ENCODE measurements around the gene CCDC187. TPM values are rescaled to one million over a fixed set of nuclear protein-coding genes. Genes with fewer than 3 reads are reported as not detected.

The CCDC187 gene
- total and polyA plus RNA-seq, 2 of the 13 experiments (the other 11 are each of a cell fraction or from before 2014, with no cell fraction given) = 0.03 to 0.13 TPM

GRCh38 chr9:136352682-136353081 lies 48.8 kb upstream of the CCDC187 start (continued):
- TF ChIP-seq ZNF883 (CRISPR knock-in tag; IDR thresholded peaks at IDR 0.05; ENCODE audit: not compliant biosample characterization) (no peak), ZNF776 (CRISPR knock-in tag; IDR thresholded peaks at IDR 0.05) (no peak), MYPOP (CRISPR knock-in tag; IDR thresholded peaks at IDR 0.05) (no peak), ZKSCAN8 (CRISPR knock-in tag; IDR thresholded peaks at IDR 0.05; ENCODE audit: borderline replicate concordance) (no peak), XBP1 (CRISPR knock-in tag; IDR thresholded peaks at IDR 0.05) (no peak), ZNF549 (CRISPR knock-in tag; IDR thresholded peaks at IDR 0.05) (no peak), FIP1L1 (IDR thresholded peaks at IDR 0.05; ENCODE audit: borderline replicate concordance, insufficient read depth, low read depth, low read length) (no peak), SMARCC2 (IDR thresholded peaks at IDR 0.05) (no peak), GATAD1 (CRISPR knock-in tag; IDR thresholded peaks at IDR 0.05) (no peak), ZNF639 (CRISPR knock-in tag; conservative IDR thresholded peaks at IDR 0.05) (no peak), ATM (IDR thresholded peaks at IDR 0.05; ENCODE audit: borderline replicate concordance) (no peak), KLF13 (CRISPR knock-in tag; IDR thresholded peaks at IDR 0.05) (no peak), ZFX (CRISPR knock-in tag; IDR thresholded peaks at IDR 0.05; ENCODE audit: low read depth) (peak; percentile 25; the same call in 1 of the 2 replicates), ZNF609 (CRISPR knock-in tag; IDR thresholded peaks at IDR 0.05; ENCODE audit: borderline replicate concordance) (no peak), ZNF20 (CRISPR knock-in tag; IDR thresholded peaks at IDR 0.05) (no peak), CEBPZ (IDR thresholded peaks at IDR 0.05; ENCODE audit: low read length) (no peak), TBX3 (IDR thresholded peaks at IDR 0.05; ENCODE audit: borderline replicate concordance) (no peak), HHEX (CRISPR knock-in tag; IDR thresholded peaks at IDR 0.05) (no peak), RBM22 (optimal IDR thresholded peaks at IDR 0.05; ENCODE audit: low read length) (no peak), ZNF616 (CRISPR knock-in tag; IDR thresholded peaks at IDR 0.05; ENCODE audit: low read depth) (no peak), BHLHE40 (IDR thresholded peaks at IDR 0.05; ENCODE audit: low read length) (peak; percentile 44)
